WERI-Rb-1 (cell line): ENCODE results near the gene FBXW12.

Experiments
- DNase-seq: peaks from one replicate; pipeline ENCODE4 v3.0.0-alpha.2; 2020
- H3K27ac ChIP-seq: fragments of 250-450 bp; sonication (Bioruptor Pico); 2 replicates; pipeline ENCODE4 v1.5.1; 2020; ENCODE audit warnings: mild to moderate bottlenecking, moderate library complexity
- H3K27me3 ChIP-seq: fragments of 250-450 bp; sonication (Bioruptor Pico); 2 replicates; pipeline ENCODE4 v1.5.1; 2021; ENCODE audit warnings: mild to moderate bottlenecking, low read depth, moderate library complexity; ENCODE audit not compliant: insufficient read depth, severe bottlenecking
- H3K36me3 ChIP-seq: fragments of 250-450 bp; sonication (Bioruptor Pico); 2 replicates; pipeline ENCODE4 v1.5.1; 2020; ENCODE audit warnings: mild to moderate bottlenecking, moderate library complexity
- H3K4me3 ChIP-seq: 2 replicates; pipeline ENCODE4 v1.5.1; 2011; ENCODE audit warnings: low read depth, mild to moderate bottlenecking, control low read depth, low read length
- H3K9me3 ChIP-seq: fragments of 250-450 bp; sonication (Bioruptor Pico); 2 replicates; pipeline ENCODE4 v1.5.1; 2021; ENCODE audit warnings: mild to moderate bottlenecking, moderate library complexity; ENCODE audit not compliant: severe bottlenecking
- CTCF ChIP-seq: IDR thresholded peaks from 2 replicates; pipeline ENCODE4 v1.5.1; 2011; ENCODE audit warnings: low read depth, mild to moderate bottlenecking, control low read depth, inconsistent platforms, low read length

Gene FBXW12

GRCh38 chr3:48432411-48433371, 60.7 kb downstream of the FBXW12 start:
- no peaks in the 10 kb centered on the region for H3K9me3 ChIP-seq
- H3K4me3 ChIP-seq: no peak overlapping the region
- no peaks in the 10 kb centered on the region for H3K27me3 ChIP-seq
- TF ChIP-seq CTCF: peak; percentile 47
- peak; percentile 85 for DNase-seq
- peaks cover 24% of the 10 kb centered on the region for H3K36me3 ChIP-seq
- peak overlapping the region; percentile 83 for H3K27ac ChIP-seq

GRCh38 chr3:48433472-48434118, 61.6 kb downstream of the FBXW12 start:
- H3K9me3 ChIP-seq: no peaks in the 10 kb centered on the region
- H3K27me3 ChIP-seq: no peaks in the 10 kb centered on the region
- H3K36me3 ChIP-seq: peaks cover 24% of the 10 kb centered on the region
- no peak for DNase-seq
- peak overlapping the region; percentile 83 for H3K27ac ChIP-seq
- no peak overlapping the region for H3K4me3 ChIP-seq
- no peak for TF ChIP-seq CTCF

- Histone ChIP-seq H3K27me3 (no peaks in the 10 kb centered on the region), H3K36me3 (peaks cover 24% of the 10 kb centered on the region), H3K27ac (no peak overlapping the region), H3K9me3 (no peaks in the 10 kb centered on the region), H3K4me3 (no peak overlapping the region)
- no peak for DNase-seq
- no peak for TF ChIP-seq CTCF
These were observed 62.7 kb downstream of the FBXW12 start for GRCh38 chr3:48434591-48435222.

- no peak for TF ChIP-seq CTCF
- peaks cover 24% of the 10 kb centered on the region for H3K36me3 ChIP-seq
These were observed 63.2 kb downstream of the FBXW12 start for GRCh38 chr3:48435223-48435595.

DNA sequence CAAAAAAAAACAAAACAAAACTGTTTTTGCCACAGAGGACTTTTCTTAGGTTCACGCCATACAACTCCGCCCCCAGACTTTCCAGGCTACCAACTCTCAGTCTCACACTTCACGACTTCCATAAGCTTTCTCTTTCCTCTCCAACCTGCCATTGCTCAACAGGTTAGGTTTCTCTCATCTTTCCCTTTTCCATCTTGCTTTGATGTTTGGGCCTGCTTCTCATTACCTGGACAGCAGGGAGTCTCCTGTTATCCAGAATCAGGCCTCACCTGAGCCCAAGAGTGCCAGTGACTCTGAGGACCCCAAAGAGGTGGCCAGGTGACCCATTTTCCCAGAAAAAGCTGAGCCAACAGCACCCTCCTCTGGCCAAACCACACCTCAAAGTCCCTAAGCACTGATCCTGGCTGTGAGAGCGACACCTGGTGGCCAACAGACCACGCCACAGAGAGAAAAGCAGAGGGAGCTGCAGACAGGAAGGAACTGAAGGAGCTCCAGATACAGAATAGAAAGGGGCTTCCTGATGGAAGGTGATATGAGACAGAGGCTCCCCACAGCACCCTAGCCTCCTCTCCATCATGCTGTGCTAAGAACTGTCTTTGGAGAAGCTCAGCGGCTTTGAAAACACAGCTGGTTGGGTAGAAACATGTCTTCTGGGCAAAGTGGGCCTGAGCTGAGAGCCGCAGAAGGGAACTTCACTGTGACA, 63.9 kb downstream of the FBXW12 start:
- peak; percentile 89 for DNase-seq
- Histone ChIP-seq H3K9me3 (no peaks in the 10 kb centered on the region), H3K27me3 (no peaks in the 10 kb centered on the region), H3K36me3 (peaks cover 30% of the 10 kb centered on the region), H3K4me3 (no peak overlapping the region), H3K27ac (no peak overlapping the region)
- TF ChIP-seq CTCF: peak; percentile 99

More at GRCh38 chr3:48435223-48435595, 63.2 kb downstream of the FBXW12 start:
- no peak overlapping the region for H3K27ac ChIP-seq
- DNase-seq: no peak
- no peak overlapping the region for H3K4me3 ChIP-seq
- no peaks in the 10 kb centered on the region for H3K27me3 ChIP-seq
- no peaks in the 10 kb centered on the region for H3K9me3 ChIP-seq
